Mesenchymal stem cell (in vitro differentiated cells and primary cell): ENCODE measurements around the gene DNER.
A peak's percentile ranks its signal among the peaks of the same experiment; 100 is the strongest.

Experiments used
- DNase-seq: peaks from one replicate; pipeline ENCODE4 v3.0.0-alpha.2; 2013
- H2AFZ ChIP-seq: one replicate; pipeline ENCODE4 v1.6.1; 2013; ENCODE audit warnings: low read depth, mild to moderate bottlenecking, control low read depth, inconsistent platforms, low read length, moderate library complexity
- H2AK5ac ChIP-seq: 2 replicates; pipeline ENCODE4 v1.6.1; 2013; ENCODE audit warnings: low read length, moderate library complexity, mild to moderate bottlenecking, inconsistent platforms; ENCODE audit not compliant: severe bottlenecking
- H2BK120ac ChIP-seq: one replicate; pipeline ENCODE4 v1.6.1; 2013; ENCODE audit warnings: low read depth, mild to moderate bottlenecking, inconsistent platforms, low read length, moderate library complexity
- H2BK12ac ChIP-seq, 2 experiments: one replicate each; pipeline ENCODE4 v1.6.1; 2013; ENCODE audit warnings: inconsistent platforms in 2 of 2, low read length in 2 of 2, mild to moderate bottlenecking in 2 of 2, moderate library complexity in 2 of 2, control low read depth in 1 of 2
- H2BK15ac ChIP-seq: one replicate; pipeline ENCODE4 v1.6.1; 2013; ENCODE audit warnings: mild to moderate bottlenecking, low read depth, inconsistent platforms; ENCODE audit not compliant: poor library complexity, severe bottlenecking
- H2BK5ac ChIP-seq: 2 replicates; pipeline ENCODE4 v1.6.1; 2013; ENCODE audit warnings: low read depth, mild to moderate bottlenecking, low read length, control low read depth, inconsistent platforms; ENCODE audit not compliant: poor library complexity, severe bottlenecking
- H3K14ac ChIP-seq, 2 experiments: one replicate each; pipeline ENCODE4 v1.6.1; 2013; ENCODE audit warnings: inconsistent platforms in 2 of 2, low read length in 2 of 2, control low read depth in 1 of 2, mild to moderate bottlenecking in 1 of 2, moderate library complexity in 1 of 2
- H3K18ac ChIP-seq, 2 experiments: one replicate each; pipeline ENCODE4 v1.6.1; 2013; ENCODE audit warnings: inconsistent platforms in 2 of 2, low read length in 2 of 2, control low read depth in 1 of 2, low read depth in 1 of 2, mild to moderate bottlenecking in 1 of 2
- H3K23ac ChIP-seq, 2 experiments: one replicate each; pipeline ENCODE4 v1.6.1; 2013; ENCODE audit warnings: inconsistent platforms in 2 of 2, low read length in 2 of 2, mild to moderate bottlenecking in 2 of 2, moderate library complexity in 2 of 2, control low read depth in 1 of 2
- H3K27ac ChIP-seq: 2 replicates; pipeline ENCODE4 v1.5.1; 2013; ENCODE audit warnings: mild to moderate bottlenecking, moderate library complexity, low read length, control low read depth, inconsistent platforms; ENCODE audit not compliant: poor library complexity, severe bottlenecking
- H3K27me3 ChIP-seq, 2 experiments: 2 replicates each; pipeline versions ENCODE4 v1.6.1 to v1.7.0; 2013; ENCODE audit warnings: low read length in 2 of 2, mild to moderate bottlenecking in 2 of 2, moderate library complexity in 2 of 2, control low read depth in 1 of 2, inconsistent platforms in 1 of 2; ENCODE audit not compliant: control insufficient read depth in 1 of 2, insufficient read depth in 1 of 2
- H3K36me3 ChIP-seq, 2 experiments: 2 replicates each; pipeline versions ENCODE4 v1.6.1 to v1.7.0; 2013; ENCODE audit warnings: low read length in 2 of 2, control low read depth in 1 of 2, inconsistent platforms in 1 of 2, low read depth in 1 of 2, mild to moderate bottlenecking in 1 of 2; ENCODE audit not compliant: insufficient read depth in 2 of 2, control insufficient read depth in 1 of 2
- H3K4ac ChIP-seq, 2 experiments: one replicate each; pipeline ENCODE4 v1.6.1; 2013; ENCODE audit warnings: inconsistent platforms in 2 of 2, low read length in 2 of 2, mild to moderate bottlenecking in 2 of 2, moderate library complexity in 2 of 2, control low read depth in 1 of 2, low read depth in 1 of 2
- H3K4me1 ChIP-seq: 2 replicates; pipeline ENCODE4 v1.6.1; 2013; ENCODE audit warnings: low read depth, low read length, control low read depth; ENCODE audit not compliant: control insufficient read depth, insufficient read depth
- H3K4me2 ChIP-seq: 2 replicates; pipeline ENCODE4 v1.6.1; 2013; ENCODE audit warnings: low read length, mild to moderate bottlenecking, inconsistent platforms; ENCODE audit not compliant: poor library complexity, severe bottlenecking
- H3K4me3 ChIP-seq, 2 experiments: 2 replicates each; pipeline versions ENCODE4 v1.5.1 to v1.7.0; 2013; ENCODE audit warnings: low read length in 2 of 2, mild to moderate bottlenecking in 2 of 2, control low read depth in 1 of 2, low read depth in 1 of 2; ENCODE audit not compliant: insufficient read depth in 1 of 2
- H3K79me1 ChIP-seq: replicated peaks from 2 replicates; pipeline ENCODE4 v1.6.1; 2013; ENCODE audit warnings: mild to moderate bottlenecking, control low read depth, low read length, inconsistent platforms; ENCODE audit not compliant: poor library complexity, severe bottlenecking
- H3K9ac ChIP-seq: 2 replicates; pipeline ENCODE4 v1.7.0; 2013; ENCODE audit warnings: mild to moderate bottlenecking, low read length, moderate library complexity
- H3K9me3 ChIP-seq: 2 replicates; pipeline ENCODE4 v1.7.0; 2013; ENCODE audit warnings: mild to moderate bottlenecking, low read length; ENCODE audit not compliant: control insufficient read depth
- H4K8ac ChIP-seq: one replicate; pipeline ENCODE4 v1.6.1; 2013; ENCODE audit warnings: inconsistent platforms, mild to moderate bottlenecking, low read length, moderate library complexity
- H4K91ac ChIP-seq: one replicate; pipeline ENCODE4 v1.6.1; 2013; ENCODE audit warnings: mild to moderate bottlenecking, low read length, inconsistent platforms
- WGBS: methylation state at CpG from one replicate; pipeline ENCODE4 v1.1.7; 2013; ENCODE audit warnings: mixed read lengths; 5-methylcytosine and 5-hydroxymethylcytosine counted together

Gene DNER

DNA sequence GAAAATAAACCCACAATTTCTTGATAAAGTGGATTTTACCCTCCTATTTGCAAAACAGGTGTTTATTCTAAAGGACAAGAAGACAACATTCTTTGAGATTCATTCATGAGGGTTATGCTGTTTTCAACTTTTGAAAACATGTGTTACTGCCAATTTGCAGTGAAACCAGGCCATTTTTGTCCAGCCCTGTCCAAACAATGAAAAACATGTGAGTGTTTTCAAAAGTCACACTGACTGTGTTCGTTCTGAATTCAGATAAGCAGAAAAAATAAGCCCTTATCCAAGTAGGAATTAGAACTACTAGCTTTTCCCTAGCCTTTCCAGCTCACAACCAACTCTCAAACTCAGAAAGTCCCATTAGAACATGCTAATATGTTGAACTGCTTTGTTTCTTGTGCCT lies 295.2 kb downstream of the DNER start:
- H3K4me1 ChIP-seq, result peaks cover 5% of the 10 kb centered on the region
- H2BK5ac ChIP-seq, result no peak overlapping the region
- no peaks in the 10 kb centered on the region for H3K9me3 ChIP-seq
- H2AFZ ChIP-seq, result no peak overlapping the region
- H3K18ac ChIP-seq, result no peak overlapping the region
- no peak overlapping the region for H2BK120ac ChIP-seq
- H3K79me1 ChIP-seq, result no peaks in the 10 kb centered on the region
- H4K91ac ChIP-seq, result no peak overlapping the region
- no peak overlapping the region for H2BK15ac ChIP-seq
- H3K4ac ChIP-seq, result no peak overlapping the region
- no peak overlapping the region for H3K9ac ChIP-seq
- 75% methylated on average over 1 of the region's 1 CpG for WGBS
- H3K27ac ChIP-seq, result no peak overlapping the region
- H3K4me3 ChIP-seq, result no peak overlapping the region
- DNase-seq, result no peak
- no peak overlapping the region for H3K23ac ChIP-seq
- no peak overlapping the region for H4K8ac ChIP-seq
- no peaks in the 10 kb centered on the region for H3K27me3 ChIP-seq
- no peaks in the 10 kb centered on the region for H3K36me3 ChIP-seq
- no peak overlapping the region for H2BK12ac ChIP-seq
- H3K14ac ChIP-seq, result no peak overlapping the region
- no peak overlapping the region for H2AK5ac ChIP-seq
- no peak overlapping the region for H3K4me2 ChIP-seq

- H2BK120ac ChIP-seq, result no peak overlapping the region
- no peak for DNase-seq
- no peaks in the 10 kb centered on the region for H3K27me3 ChIP-seq
- H3K4me1 ChIP-seq, result peaks cover 5% of the 10 kb centered on the region
- H2BK5ac ChIP-seq, result no peak overlapping the region
- no peak overlapping the region for H2BK15ac ChIP-seq
- no peak overlapping the region for H3K14ac ChIP-seq
- H3K4me3 ChIP-seq, result no peak overlapping the region
- no peak overlapping the region for H3K4me2 ChIP-seq
- no peak overlapping the region for H3K18ac ChIP-seq
- H3K9me3 ChIP-seq, result no peaks in the 10 kb centered on the region
- H2AFZ ChIP-seq, result no peak overlapping the region
- H3K9ac ChIP-seq, result no peak overlapping the region
- no peak overlapping the region for H3K4ac ChIP-seq
- H3K79me1 ChIP-seq, result no peaks in the 10 kb centered on the region
- no peak overlapping the region for H4K8ac ChIP-seq
- H2AK5ac ChIP-seq, result no peak overlapping the region
- no peak overlapping the region for H4K91ac ChIP-seq
- 54% methylated on average over 7 of the region's 7 CpGs for WGBS
- H3K23ac ChIP-seq, result no peak overlapping the region
- H3K27ac ChIP-seq, result no peak overlapping the region
- H3K36me3 ChIP-seq, result no peaks in the 10 kb centered on the region
- H2BK12ac ChIP-seq, result no peak overlapping the region
These were observed 296.4 kb downstream of the DNER start for GRCh38 chr2:229417916-229418315.

DNA sequence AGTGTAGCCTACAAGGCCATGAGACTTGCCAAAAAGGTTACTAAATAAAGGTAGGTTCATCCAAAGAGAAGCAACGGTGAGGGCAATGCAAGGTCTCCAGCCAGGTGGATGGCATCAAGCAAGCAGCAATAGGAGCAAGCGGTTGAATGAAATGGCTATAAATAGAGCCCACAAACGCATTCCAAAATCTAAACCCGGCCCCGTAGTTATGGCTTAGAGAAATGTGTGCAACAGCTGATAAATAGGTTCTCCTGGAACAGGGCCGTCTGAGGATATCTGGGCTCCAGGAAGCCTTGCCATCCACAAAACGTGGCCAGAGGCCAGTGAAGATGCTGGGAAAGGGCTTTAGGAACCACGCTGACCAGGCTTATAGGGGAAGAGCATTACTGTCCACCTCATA lies 297.2 kb downstream of the DNER start:
- no peaks in the 10 kb centered on the region for H3K27me3 ChIP-seq
- H3K23ac ChIP-seq, result no peak overlapping the region

GRCh38 chr2:229416116-229416694 lies 298.1 kb downstream of the DNER start:
- no peak overlapping the region for H2BK5ac ChIP-seq
- H3K4me2 ChIP-seq, result no peak overlapping the region
- peak overlapping the region in 1 of 2 experiments; percentile 42 for H2BK12ac ChIP-seq
- H3K9me3 ChIP-seq, result no peaks in the 10 kb centered on the region
- H3K27me3 ChIP-seq, result no peaks in the 10 kb centered on the region
- H2BK120ac ChIP-seq, result no peak overlapping the region
- WGBS, result 78% methylated on average over 4 of the region's 5 CpGs
- H3K4me1 ChIP-seq, result peaks cover 5% of the 10 kb centered on the region
- peak overlapping the region in 1 of 2 experiments; percentile 86 for H3K14ac ChIP-seq
- no peak overlapping the region for H2AK5ac ChIP-seq
- H3K27ac ChIP-seq, result no peak overlapping the region
- peak; percentile 4 for DNase-seq
- H2AFZ ChIP-seq, result peak overlapping the region; percentile 51
- H2BK15ac ChIP-seq, result no peak overlapping the region
- no peak overlapping the region for H3K23ac ChIP-seq
- H3K4ac ChIP-seq, result no peak overlapping the region
- H3K36me3 ChIP-seq, result no peaks in the 10 kb centered on the region
- H3K9ac ChIP-seq, result peak overlapping the region; percentile 29
- H3K4me3 ChIP-seq, result no peak overlapping the region
- H3K18ac ChIP-seq, result no peak overlapping the region
- H4K8ac ChIP-seq, result no peak overlapping the region
- no peak overlapping the region for H4K91ac ChIP-seq
- no peaks in the 10 kb centered on the region for H3K79me1 ChIP-seq

More for the DNA sequence above, 297.2 kb downstream of the DNER start:
- no peak for DNase-seq
- Histone ChIP-seq H4K91ac (no peak overlapping the region), H2BK5ac (no peak overlapping the region), H2AK5ac (no peak overlapping the region), H3K4me3 (no peak overlapping the region), H3K36me3 (no peaks in the 10 kb centered on the region), H3K18ac (no peak overlapping the region), H2BK15ac (no peak overlapping the region), H2AFZ (no peak overlapping the region), H3K9me3 (no peaks in the 10 kb centered on the region), H3K14ac (no peak overlapping the region), H3K79me1 (no peaks in the 10 kb centered on the region), H3K4me2 (no peak overlapping the region), H4K8ac (no peak overlapping the region), H2BK120ac (no peak overlapping the region), H2BK12ac (no peak overlapping the region), H3K4me1 (peaks cover 5% of the 10 kb centered on the region), H3K27ac (no peak overlapping the region), H3K4ac (no peak overlapping the region), H3K9ac (no peak overlapping the region)
- 78% methylated on average over 8 of the region's 8 CpGs for WGBS
